ENCODE measurements around the gene TENT4B. TPM values are rescaled to one million over a fixed set of nuclear protein-coding genes. Genes with fewer than 3 reads are reported as not detected.

The TENT4B gene
- total and polyA plus RNA-seq, 2 donors (not counting 1 experiment from before 2014, with no cell fraction given), result 11.1 to 12.2 TPM

DNA sequence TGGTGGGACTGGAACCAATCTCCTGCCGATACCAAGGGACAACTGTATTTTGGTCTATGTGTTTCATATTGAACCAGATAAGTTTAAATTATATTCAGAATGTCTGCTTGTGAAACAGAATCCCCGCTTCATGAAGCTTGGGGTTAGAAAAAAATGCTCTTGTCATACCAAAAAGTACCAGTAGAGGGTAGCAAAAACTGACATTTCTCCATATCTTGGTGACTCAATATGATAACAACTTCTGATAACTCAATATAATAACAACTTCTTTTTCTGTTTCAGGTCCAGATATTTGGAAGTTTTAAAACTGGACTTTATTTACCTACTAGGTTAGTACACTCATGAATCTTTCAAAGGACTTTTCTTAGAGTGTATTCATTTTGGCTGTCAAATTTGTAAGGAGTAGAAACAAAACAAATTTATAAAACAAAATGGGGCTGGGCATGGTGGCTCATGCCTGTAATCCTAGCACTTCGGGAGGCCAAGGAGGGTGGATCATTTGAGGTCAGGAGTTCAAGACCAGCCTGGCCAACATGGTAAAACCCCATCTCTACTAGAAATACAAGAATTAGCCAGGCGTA lies 60.9 kb downstream of the TENT4B start:
- Histone ChIP-seq H3K4me2 (ENCODE audit: extremely low read depth, insufficient read depth, low read length) (no peak overlapping the region), H3K36me3 (ENCODE audit: control insufficient read depth, insufficient read depth, low read length) (peaks cover 4% of the 10 kb centered on the region), H3K4me1 (ENCODE audit: control insufficient read depth, extremely low read depth, insufficient read depth, low read length) (peaks cover 9% of the 10 kb centered on the region), H3K79me2 (ENCODE audit: control insufficient read depth, insufficient read depth, low read length) (peaks cover 8% of the 10 kb centered on the region), H2AFZ (ENCODE audit: low read length) (no peak overlapping the region), H3K4me3 (replicated peaks in 1 of 4; ENCODE audit: control extremely low read depth in 1 of 4, insufficient read depth in 1 of 4, low read depth in 3 of 4, low read length in 4 of 4) (no peak overlapping the region), H3K27me3 (ENCODE audit: control insufficient read depth, insufficient read depth, low read length) (no peaks in the 10 kb centered on the region), H3K9me3 (ENCODE audit: control insufficient read depth, insufficient read depth, low read depth, low read length) (no peaks in the 10 kb centered on the region), H3K27ac (ENCODE audit: insufficient read depth, low read length) (no peak overlapping the region), H3K9ac (ENCODE audit: insufficient read depth, low read length) (no peak overlapping the region), H4K20me1 (ENCODE audit: control insufficient read depth, extremely low read depth, insufficient read depth, low read length) (no peaks in the 10 kb centered on the region)
- peak in 1 of 2 donors; percentile 69 for DNase-seq (ENCODE audit: low read depth in 2 of 2)
- TF ChIP-seq, protein P1, sequence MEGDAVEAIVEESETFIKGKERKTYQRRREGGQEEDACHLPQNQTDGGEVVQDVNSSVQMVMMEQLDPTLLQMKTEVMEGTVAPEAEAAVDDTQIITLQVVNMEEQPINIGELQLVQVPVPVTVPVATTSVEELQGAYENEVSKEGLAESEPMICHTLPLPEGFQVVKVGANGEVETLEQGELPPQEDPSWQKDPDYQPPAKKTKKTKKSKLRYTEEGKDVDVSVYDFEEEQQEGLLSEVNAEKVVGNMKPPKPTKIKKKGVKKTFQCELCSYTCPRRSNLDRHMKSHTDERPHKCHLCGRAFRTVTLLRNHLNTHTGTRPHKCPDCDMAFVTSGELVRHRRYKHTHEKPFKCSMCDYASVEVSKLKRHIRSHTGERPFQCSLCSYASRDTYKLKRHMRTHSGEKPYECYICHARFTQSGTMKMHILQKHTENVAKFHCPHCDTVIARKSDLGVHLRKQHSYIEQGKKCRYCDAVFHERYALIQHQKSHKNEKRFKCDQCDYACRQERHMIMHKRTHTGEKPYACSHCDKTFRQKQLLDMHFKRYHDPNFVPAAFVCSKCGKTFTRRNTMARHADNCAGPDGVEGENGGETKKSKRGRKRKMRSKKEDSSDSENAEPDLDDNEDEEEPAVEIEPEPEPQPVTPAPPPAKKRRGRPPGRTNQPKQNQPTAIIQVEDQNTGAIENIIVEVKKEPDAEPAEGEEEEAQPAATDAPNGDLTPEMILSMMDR (conservative IDR thresholded peaks at IDR 0.05 in 1 of 2, IDR thresholded peaks at IDR 0.05 in 1 of 2; ENCODE audit: low read depth in 1 of 2, low read length in 2 of 2), result peak; percentile 55 to 67
- TF ChIP-seq EZH2 (IDR thresholded peaks at IDR 0.05; ENCODE audit: low read length, missing control alignments), result no peak

DNA sequence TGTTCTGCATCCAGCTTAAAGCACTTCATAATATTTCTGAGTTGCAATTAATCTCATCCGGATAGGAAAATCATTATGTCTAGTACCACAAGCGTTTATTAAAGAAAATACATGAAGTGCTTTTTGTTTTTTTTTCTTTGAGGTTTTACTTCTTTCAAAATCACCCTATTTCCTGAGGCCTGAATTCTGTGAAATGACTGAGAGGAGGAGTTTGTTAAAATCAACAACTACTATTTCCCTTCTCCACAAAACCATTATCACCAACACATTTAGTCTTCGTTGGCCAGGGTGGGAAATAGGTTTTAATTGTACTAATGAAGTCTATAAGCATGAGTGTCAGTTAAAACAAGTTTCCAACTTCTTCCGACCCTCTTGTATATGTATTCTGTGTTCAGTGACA lies 62.6 kb downstream of the TENT4B start:
- no peak overlapping the region for H3K4me2 ChIP-seq (ENCODE audit: extremely low read depth, insufficient read depth, low read length)
- H3K27ac ChIP-seq (ENCODE audit: insufficient read depth, low read length), result no peak overlapping the region
- no peak overlapping the region for H3K4me3 ChIP-seq (replicated peaks in 1 of 4; ENCODE audit: control extremely low read depth in 1 of 4, insufficient read depth in 1 of 4, low read depth in 3 of 4, low read length in 4 of 4)
- H3K9me3 ChIP-seq (ENCODE audit: control insufficient read depth, insufficient read depth, low read depth, low read length), result no peaks in the 10 kb centered on the region
- H3K79me2 ChIP-seq (ENCODE audit: control insufficient read depth, insufficient read depth, low read length), result peaks cover 4% of the 10 kb centered on the region
- H4K20me1 ChIP-seq (ENCODE audit: control insufficient read depth, extremely low read depth, insufficient read depth, low read length), result no peaks in the 10 kb centered on the region
- no peak overlapping the region for H2AFZ ChIP-seq (ENCODE audit: low read length)
- no peak for TF ChIP-seq EZH2 (IDR thresholded peaks at IDR 0.05; ENCODE audit: low read length, missing control alignments)
- TF ChIP-seq, protein P1 (conservative IDR thresholded peaks at IDR 0.05 in 1 of 2, IDR thresholded peaks at IDR 0.05 in 1 of 2; ENCODE audit: low read depth in 1 of 2, low read length in 2 of 2), result no peak
- peaks cover 2% of the 10 kb centered on the region for H3K4me1 ChIP-seq (ENCODE audit: control insufficient read depth, extremely low read depth, insufficient read depth, low read length)
- H3K9ac ChIP-seq (ENCODE audit: insufficient read depth, low read length), result no peak overlapping the region
- no peak for DNase-seq (ENCODE audit: low read depth in 2 of 2)
- H3K27me3 ChIP-seq (ENCODE audit: control insufficient read depth, insufficient read depth, low read length), result no peaks in the 10 kb centered on the region
- H3K36me3 ChIP-seq (ENCODE audit: control insufficient read depth, insufficient read depth, low read length), result peaks cover 4% of the 10 kb centered on the region

DNA sequence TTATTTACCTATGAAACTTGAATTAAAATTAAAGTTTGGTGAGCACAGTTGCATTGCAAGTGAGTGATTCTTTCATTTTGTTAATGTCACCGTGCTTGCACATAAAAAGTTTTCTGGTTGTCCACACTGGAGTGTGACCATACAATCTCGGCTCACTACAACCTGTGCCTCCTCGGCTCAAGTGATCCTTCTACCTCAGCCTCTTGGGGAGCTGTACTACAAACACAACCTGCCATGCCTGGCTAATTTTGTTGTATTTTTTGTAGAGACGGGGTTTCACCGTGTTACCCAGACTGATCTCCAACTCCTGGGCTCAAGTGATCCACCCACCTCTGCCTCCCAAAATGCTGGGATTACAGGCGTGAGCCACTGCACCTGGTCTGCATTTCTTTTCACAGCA lies 63.1 kb downstream of the TENT4B start:
- Histone ChIP-seq H3K4me2 (ENCODE audit: extremely low read depth, insufficient read depth, low read length) (no peak overlapping the region), H3K36me3 (ENCODE audit: control insufficient read depth, insufficient read depth, low read length) (peaks cover 4% of the 10 kb centered on the region), H4K20me1 (ENCODE audit: control insufficient read depth, extremely low read depth, insufficient read depth, low read length) (no peaks in the 10 kb centered on the region), H3K79me2 (ENCODE audit: control insufficient read depth, insufficient read depth, low read length) (peaks cover 1% of the 10 kb centered on the region), H3K9ac (ENCODE audit: insufficient read depth, low read length) (no peak overlapping the region), H3K4me1 (ENCODE audit: control insufficient read depth, extremely low read depth, insufficient read depth, low read length) (no peaks in the 10 kb centered on the region), H3K27me3 (ENCODE audit: control insufficient read depth, insufficient read depth, low read length) (no peaks in the 10 kb centered on the region), H3K27ac (ENCODE audit: insufficient read depth, low read length) (no peak overlapping the region), H2AFZ (ENCODE audit: low read length) (no peak overlapping the region), H3K4me3 (replicated peaks in 1 of 4; ENCODE audit: control extremely low read depth in 1 of 4, insufficient read depth in 1 of 4, low read depth in 3 of 4, low read length in 4 of 4) (no peak overlapping the region), H3K9me3 (ENCODE audit: control insufficient read depth, insufficient read depth, low read depth, low read length) (no peaks in the 10 kb centered on the region)
- no peak for DNase-seq (ENCODE audit: low read depth in 2 of 2)
- TF ChIP-seq, protein P1 (conservative IDR thresholded peaks at IDR 0.05 in 1 of 2, IDR thresholded peaks at IDR 0.05 in 1 of 2; ENCODE audit: low read depth in 1 of 2, low read length in 2 of 2), result no peak
- TF ChIP-seq EZH2 (IDR thresholded peaks at IDR 0.05; ENCODE audit: low read length, missing control alignments), result no peak
